HCT116 (cell line): ENCODE measurements around the gene CNTNAP5.

ENCODE experiments used
- CBX3 ChIP-seq: IDR thresholded peaks from 2 replicates; pipeline ENCODE4 v1.6.1; 2012; ENCODE audit warnings: low read depth
- CTCF ChIP-seq, 3 experiments: fragments of 200-600 bp in 1 of 3; sonication (generic) in 1 of 3; IDR thresholded peaks in 2 of 3; conservative IDR thresholded peaks in 1 of 3; 2 replicates each; pipeline ENCODE4 v1.5.1; 2012 to 2017; ENCODE audit warnings: low read depth in 2 of 3, low read length in 2 of 3, antibody characterized with exemption in 1 of 3, borderline replicate concordance in 1 of 3, control low read depth in 1 of 3, mild to moderate bottlenecking in 1 of 3, mixed read lengths in 1 of 3, mixed run types in 1 of 3, moderate library complexity in 1 of 3; ENCODE audit not compliant: insufficient read depth in 1 of 3
- ELF1 ChIP-seq: IDR thresholded peaks from 2 replicates; pipeline ENCODE4 v1.6.1; 2012; ENCODE audit warnings: low read depth, borderline replicate concordance
- EZH2 ChIP-seq: fragments of 200-600 bp; sonication (generic); IDR thresholded peaks from 2 replicates; pipeline ENCODE4 v1.6.1; 2017; ENCODE audit warnings: antibody characterized with exemption, mixed run types
- MAX ChIP-seq: IDR thresholded peaks from 2 replicates; pipeline ENCODE4 v1.6.1; 2012
- POLR2A ChIP-seq: IDR thresholded peaks from 2 replicates; pipeline ENCODE4 v1.7.0; 2011; ENCODE audit warnings: borderline replicate concordance; ENCODE audit not compliant: insufficient read depth, insufficient read length; ENCODE audit errors: extremely low read depth
- TCF7L2 ChIP-seq: IDR thresholded peaks from 2 replicates; pipeline ENCODE4 v1.7.0; 2011; ENCODE audit warnings: borderline replicate concordance, inconsistent platforms; ENCODE audit not compliant: insufficient read depth, insufficient read length; ENCODE audit errors: extremely low read depth
- YY1 ChIP-seq: IDR thresholded peaks from 2 replicates; pipeline ENCODE4 v1.6.1; 2011; ENCODE audit warnings: low read length, low read depth, moderate library complexity, mild to moderate bottlenecking; ENCODE audit not compliant: insufficient replicate concordance; ENCODE audit errors: extremely low read depth
- ZBTB33 ChIP-seq: IDR thresholded peaks from 2 replicates; pipeline ENCODE4 v1.6.1; 2011; ENCODE audit warnings: mild to moderate bottlenecking, low read length, moderate library complexity; ENCODE audit not compliant: insufficient replicate concordance; ENCODE audit errors: extremely low read depth

GRCh38 chr2:124563426-124563825 is 538.3 kb downstream of the CNTNAP5 start:
- TF ChIP-seq ELF1: no peak
- TF ChIP-seq EZH2: no peak
- no peak for TF ChIP-seq CTCF (IDR thresholded peaks at IDR 0.05 in 2 of 3, conservative IDR thresholded peaks at IDR 0.05 in 1 of 3; ENCODE audit: borderline replicate concordance in 1 of 3, insufficient read depth in 1 of 3, low read depth in 2 of 3, low read length in 2 of 3)
- no peak for TF ChIP-seq MAX
- TF ChIP-seq POLR2A: no peak
- TF ChIP-seq ZBTB33: no peak
- TF ChIP-seq TCF7L2: no peak
- no peak for TF ChIP-seq CBX3
- no peak for TF ChIP-seq YY1
